Effector memory CD8-positive, alpha-beta T cell (primary cell): ENCODE data around the gene COMT.

Experiments used
- ATAC-seq: fragments of 150-1000 bp; cut with Tn5 transposase; replicated peaks from 2 replicates; pipeline ENCODE4 v1.10.0; 2021; ENCODE audit warnings: mild to moderate bottlenecking, moderate library complexity
- DNase-seq, 3 experiments: peaks; one replicate each; pipeline ENCODE4 v3.0.0; 2021
- H3K27ac Mint-ChIP-seq, 2 donors: one replicate each; pipeline ENCODE4 v1.8.0; 2022; ENCODE audit warnings: mild to moderate bottlenecking in 2 of 2, mixed read lengths in 2 of 2, moderate library complexity in 2 of 2
- H3K27me3 Mint-ChIP-seq, 2 donors: one replicate each; pipeline ENCODE4 v1.8.0; 2022; ENCODE audit warnings: mixed read lengths in 2 of 2
- H3K36me3 Mint-ChIP-seq: one replicate; pipeline ENCODE4 v1.8.0; 2022; ENCODE audit warnings: mild to moderate bottlenecking, moderate library complexity, mixed read lengths; ENCODE audit not compliant: insufficient read depth
- H3K4me1 Mint-ChIP-seq, 2 donors: one replicate each; pipeline ENCODE4 v1.8.0; 2022; ENCODE audit warnings: low read depth in 2 of 2, mixed read lengths in 2 of 2
- H3K4me3 Mint-ChIP-seq, 2 donors: one replicate each; pipeline ENCODE4 v1.8.0; 2022; ENCODE audit warnings: mild to moderate bottlenecking in 2 of 2, mixed read lengths in 2 of 2, moderate library complexity in 2 of 2
- H3K9me3 Mint-ChIP-seq, 2 donors: one replicate each; pipeline ENCODE4 v1.8.0; 2022; ENCODE audit warnings: mixed read lengths in 2 of 2
- total RNA-seq, 9 experiments: gene quantifications; one replicate each; lab custom pipeline; 2026; lab: John Stamatoyannopoulos, UW

COMT gene
- total RNA-seq, result 16.8 to 47.3 (median 37.3) reads per million in 9 experiments

DNA sequence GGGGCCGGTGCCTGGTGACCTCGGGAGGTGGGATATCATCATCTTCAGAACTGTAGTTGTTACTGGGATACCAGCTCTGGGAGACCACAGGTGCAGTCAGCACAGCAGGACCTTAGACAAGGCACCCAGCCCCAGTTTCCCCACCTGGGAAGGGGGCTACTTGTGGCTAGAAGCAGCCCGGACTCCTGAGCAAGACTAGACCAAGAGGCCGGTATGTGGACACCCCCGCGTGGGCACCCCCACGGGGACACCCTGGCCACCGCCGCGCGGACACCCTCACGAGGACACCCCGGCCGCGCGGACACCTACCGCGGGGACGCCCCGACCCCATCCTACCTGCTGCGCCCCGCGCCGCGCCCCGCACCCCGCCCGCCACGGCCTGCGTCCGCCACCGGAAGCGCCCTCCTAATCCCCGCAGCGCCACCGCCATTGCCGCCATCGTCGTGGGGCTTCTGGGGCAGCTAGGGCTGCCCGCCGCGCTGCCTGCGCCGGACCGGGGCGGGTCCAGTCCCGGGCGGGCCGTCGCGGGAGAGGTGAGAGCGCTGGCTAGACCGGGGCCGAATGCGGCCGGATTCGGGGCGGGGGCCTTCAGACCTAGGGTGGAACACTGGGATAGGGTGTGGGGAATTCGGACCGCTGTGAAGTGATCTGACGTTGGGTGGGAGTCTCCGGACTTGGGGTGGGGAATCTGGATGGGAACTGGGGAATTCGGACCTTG, at the start of gene COMT, which contains the start of gene TXNRD2:
COMT (plus strand) TSS at position 408 of the 718 bp plus-strand sequence. CDS start 20,755 bp downstream, outside the sequence.
TXNRD2 (minus strand) TSS at position 454 of the 718 bp plus-strand sequence; CDS start at position 439, 15 bp downstream.
- Mint-ChIP-seq H3K4me3 (peak within 1 kb of the TSS; percentile 92 to 93), H3K36me3 (peaks cover 6% of the 10 kb centered on the region), H3K4me1 (peaks cover 32 to 43% of the 10 kb centered on the region in 2 donors), H3K9me3 (peaks cover 2 to 5% of the 10 kb centered on the region in 2 donors), H3K27me3 (no peaks in the 10 kb centered on the region), H3K27ac (peak within 1 kb of the TSS; percentile 94 to 96)
- ATAC-seq, result peak; percentile 94
- peak; percentile 59 to 61 (median 60) for DNase-seq

DNA sequence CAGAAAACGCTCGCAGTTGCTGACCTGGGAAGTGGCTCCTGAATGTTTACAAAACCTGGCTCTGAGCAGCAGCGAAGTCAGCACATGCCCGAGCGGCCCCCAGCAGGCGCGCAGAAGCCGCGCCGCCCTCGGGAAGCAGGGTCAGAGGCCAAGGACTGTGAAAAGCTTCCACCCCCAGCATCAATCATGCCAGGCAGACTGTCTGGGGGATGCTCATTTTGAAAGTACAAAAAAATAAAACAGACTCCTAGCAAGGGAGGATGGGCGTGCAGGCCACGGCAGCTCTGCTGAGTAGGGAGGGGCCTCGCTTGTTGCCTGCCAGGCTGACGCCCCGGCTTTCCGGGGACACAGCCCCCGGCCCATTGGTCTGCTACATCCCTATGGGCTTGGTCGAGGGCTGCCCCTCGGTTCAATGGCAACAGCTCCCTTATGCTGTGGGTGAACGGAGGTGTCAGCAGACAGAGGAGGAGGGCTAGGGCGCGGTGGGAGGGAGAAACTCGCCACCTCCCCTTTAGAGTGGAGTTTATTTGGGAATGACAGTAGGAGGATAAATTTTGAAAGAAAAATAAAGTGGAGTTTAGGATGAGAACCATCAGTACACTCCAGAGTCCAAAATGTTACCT, 49.2 kb upstream of the COMT start:
- peaks cover 3% of the 10 kb centered on the region for H3K36me3 Mint-ChIP-seq
- peaks cover 18% of the 10 kb centered on the region in 2 donors for H3K4me1 Mint-ChIP-seq

DNA sequence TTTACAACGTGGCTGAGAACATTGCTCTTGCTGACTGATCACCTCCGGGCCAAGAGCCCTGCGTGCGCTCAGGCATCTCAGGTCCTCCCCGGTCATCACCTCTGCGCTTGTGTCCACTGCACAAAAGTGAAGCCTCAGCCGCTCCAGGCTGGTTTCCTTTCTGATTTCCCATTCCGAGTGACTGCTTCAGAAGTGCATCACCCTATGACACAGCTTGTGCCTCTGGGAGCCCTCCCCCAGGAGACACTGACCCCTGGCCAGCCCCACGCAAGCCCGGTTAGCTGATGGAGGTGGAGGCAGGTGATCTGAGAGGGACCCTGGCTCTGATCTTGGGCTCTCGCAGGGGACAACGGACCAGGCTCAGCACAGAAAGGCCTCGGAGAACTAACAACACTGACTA, 48.6 kb upstream of the COMT start:
- peaks cover 18% of the 10 kb centered on the region in 2 donors for H3K4me1 Mint-ChIP-seq
- peak overlapping the region; percentile 96 to 97 for H3K27ac Mint-ChIP-seq
- H3K27me3 Mint-ChIP-seq, result no peaks in the 10 kb centered on the region
- peaks cover 3% of the 10 kb centered on the region for H3K36me3 Mint-ChIP-seq
- no peak for ATAC-seq
- H3K9me3 Mint-ChIP-seq, result no peaks in the 10 kb centered on the region
- H3K4me3 Mint-ChIP-seq, result no peak overlapping the region
- no peak for DNase-seq

More for the DNA sequence above, 49.2 kb upstream of the COMT start:
- Mint-ChIP-seq H3K27ac (peak overlapping the region; percentile 96 to 97), H3K27me3 (no peaks in the 10 kb centered on the region), H3K4me3 (peak overlapping the region; percentile 81 to 84), H3K9me3 (no peaks in the 10 kb centered on the region)
- peak in 1 of 3 experiments; percentile 32 for DNase-seq
- peak; percentile 25 for ATAC-seq

DNA sequence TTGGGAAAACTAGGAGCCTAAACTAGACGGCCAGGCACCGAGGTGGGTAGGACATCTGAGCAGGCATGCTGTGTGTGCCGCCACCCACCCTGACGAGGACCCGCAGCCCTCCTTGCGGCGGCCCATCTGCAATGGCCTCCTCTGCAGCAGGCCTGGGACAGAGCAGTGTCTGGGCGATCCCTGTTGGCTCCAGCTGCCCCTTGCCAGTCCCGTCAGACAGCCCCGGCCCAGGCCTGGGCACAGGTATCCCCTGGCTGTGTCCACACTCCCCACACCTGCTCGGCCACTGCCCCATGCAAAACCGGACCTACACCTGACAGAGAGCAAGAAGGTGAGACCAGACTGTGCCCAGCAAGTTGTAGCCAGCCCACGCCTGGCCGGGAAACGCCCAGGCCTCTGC, 48.2 kb upstream of the COMT start:
- H3K4me1 Mint-ChIP-seq, result peaks cover 18% of the 10 kb centered on the region in 2 donors
- ATAC-seq (no peak), DNase-seq (no peak)
- no peak overlapping the region for H3K27ac Mint-ChIP-seq
- H3K36me3 Mint-ChIP-seq, result peaks cover 3% of the 10 kb centered on the region
- no peak overlapping the region for H3K4me3 Mint-ChIP-seq
- no peaks in the 10 kb centered on the region for H3K27me3 Mint-ChIP-seq
- no peaks in the 10 kb centered on the region for H3K9me3 Mint-ChIP-seq

DNA sequence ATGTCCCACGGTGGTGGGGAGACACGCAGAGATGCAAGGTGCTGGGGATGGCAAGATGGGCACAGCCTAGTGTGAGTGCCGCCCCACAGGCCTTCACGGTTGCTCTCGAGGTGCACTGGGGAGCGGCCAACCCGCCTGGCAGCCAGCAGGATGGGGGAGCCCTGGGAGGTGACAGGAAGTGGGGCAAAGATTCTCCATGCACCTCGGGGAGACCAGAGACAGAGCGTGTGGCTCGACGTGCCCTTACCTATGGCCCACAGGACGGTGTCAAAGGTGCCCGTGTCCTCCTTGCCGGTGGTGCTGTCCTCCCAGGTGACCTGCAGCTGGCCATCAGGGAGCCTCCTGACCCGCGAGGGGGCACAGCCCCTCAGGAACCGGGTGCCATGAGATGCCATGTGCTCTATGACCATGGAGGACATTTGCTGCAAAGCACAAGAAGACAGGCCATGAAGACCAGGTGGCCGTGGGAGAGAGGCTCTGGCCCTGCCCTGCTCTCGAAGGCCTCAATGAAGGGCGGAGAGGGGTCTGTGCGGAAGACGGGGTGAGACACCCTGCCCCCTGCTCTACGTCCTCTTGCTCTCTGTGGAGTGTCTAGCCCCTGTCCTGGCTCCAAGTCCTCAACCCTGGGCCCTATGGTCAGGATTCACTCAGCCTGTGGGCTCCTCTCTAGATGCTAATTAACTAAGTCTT, 46.3 kb upstream of the COMT start:
- Mint-ChIP-seq H3K36me3 (peaks cover 3% of the 10 kb centered on the region), H3K4me1 (peaks cover 18% of the 10 kb centered on the region in 2 donors), H3K9me3 (no peaks in the 10 kb centered on the region), H3K27ac (peak overlapping the region in 1 of 2 donors; percentile 38), H3K4me3 (no peak overlapping the region), H3K27me3 (no peaks in the 10 kb centered on the region)
- DNase-seq (no peak), ATAC-seq (no peak)

DNA sequence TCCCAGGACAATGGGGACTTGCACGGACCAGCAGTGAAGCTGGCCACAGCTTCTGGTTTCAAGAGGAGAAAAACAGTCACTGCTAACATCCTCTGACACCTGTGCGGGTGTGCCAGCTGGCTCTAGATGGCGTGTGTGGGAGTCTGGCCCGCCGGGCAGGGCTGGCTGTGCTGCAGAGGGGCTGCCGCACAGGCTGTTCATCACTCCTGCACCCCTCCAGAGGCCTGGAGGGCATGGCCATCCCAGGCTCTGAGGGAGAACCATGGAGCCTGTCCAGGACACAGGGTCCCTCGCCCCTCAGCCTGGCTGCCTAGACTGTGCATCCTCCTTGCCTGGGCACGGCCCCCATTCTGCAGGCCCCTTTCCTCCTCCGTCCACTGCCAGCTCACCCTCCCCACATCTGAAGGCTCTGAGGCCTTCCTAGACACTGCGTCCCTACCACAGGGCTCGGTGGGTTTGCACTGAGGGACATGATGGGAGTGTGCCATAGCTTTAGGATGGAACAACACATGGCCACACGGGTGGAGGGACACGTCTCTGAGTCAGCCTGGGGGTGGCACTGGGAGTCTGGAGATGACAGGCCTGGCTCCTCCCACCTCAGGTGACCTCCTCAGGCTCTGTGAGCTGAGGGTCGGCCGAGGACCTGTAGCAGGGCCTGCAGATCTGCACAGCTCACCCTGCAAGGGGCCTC, 44.8 kb upstream of the COMT start:
- no peak overlapping the region for H3K4me3 Mint-ChIP-seq
- H3K27ac Mint-ChIP-seq, result peak overlapping the region in 1 of 2 donors; percentile 29
- ATAC-seq (no peak), DNase-seq (no peak)
- no peaks in the 10 kb centered on the region for H3K9me3 Mint-ChIP-seq
- H3K27me3 Mint-ChIP-seq, result no peaks in the 10 kb centered on the region
- peaks cover 8% of the 10 kb centered on the region in 2 donors for H3K4me1 Mint-ChIP-seq
- H3K36me3 Mint-ChIP-seq, result peaks cover 3% of the 10 kb centered on the region

DNA sequence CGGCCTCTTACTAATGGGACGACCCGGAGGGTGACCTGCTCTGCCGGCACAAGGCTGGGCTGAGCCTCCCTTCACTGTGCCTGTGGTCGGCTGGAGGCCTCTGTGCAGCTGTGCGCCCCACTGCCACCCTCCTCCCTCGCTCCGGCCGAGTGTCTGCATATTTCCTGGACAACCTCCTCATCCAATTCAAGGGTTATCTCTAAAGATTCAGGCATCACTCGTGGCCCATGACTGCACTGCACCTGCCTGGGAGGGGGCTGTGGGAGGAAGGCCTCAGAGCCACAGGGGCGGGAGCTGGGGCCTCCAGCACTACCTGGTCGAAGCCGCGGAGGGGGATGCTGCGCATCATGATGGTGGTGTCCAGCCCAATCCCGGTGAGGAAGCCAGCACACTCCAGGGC, 43.8 kb upstream of the COMT start:
- no peak for DNase-seq
- no peak for ATAC-seq
- Mint-ChIP-seq H3K4me1 (no peaks in the 10 kb centered on the region), H3K27me3 (no peaks in the 10 kb centered on the region), H3K36me3 (peaks cover 3% of the 10 kb centered on the region), H3K4me3 (no peak overlapping the region), H3K9me3 (no peaks in the 10 kb centered on the region), H3K27ac (no peak overlapping the region)

DNA sequence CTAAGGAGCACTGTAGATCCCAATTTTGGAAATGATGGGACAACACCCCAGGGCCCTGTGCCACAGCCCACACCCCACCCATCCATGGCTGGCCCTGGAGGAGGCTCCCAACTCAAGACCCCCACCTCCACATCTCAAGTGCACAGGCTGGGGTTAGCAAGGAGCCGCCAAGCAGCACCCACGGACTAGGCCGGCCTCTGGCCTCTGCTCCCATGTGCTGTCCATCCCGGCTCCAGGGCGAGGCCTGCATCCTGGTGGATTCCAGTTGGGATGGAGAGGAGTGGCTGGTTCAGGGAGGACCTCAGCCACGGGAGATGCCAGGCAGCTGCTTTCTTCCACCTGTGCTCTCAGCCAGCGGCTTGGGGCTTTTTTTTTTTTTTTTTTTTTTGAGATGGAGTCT, 43.4 kb upstream of the COMT start:
- ATAC-seq (no peak), DNase-seq (no peak)
- H3K4me3 Mint-ChIP-seq, result no peak overlapping the region
- H3K36me3 Mint-ChIP-seq, result peaks cover 3% of the 10 kb centered on the region
- H3K4me1 Mint-ChIP-seq, result no peaks in the 10 kb centered on the region
- H3K27me3 Mint-ChIP-seq, result no peaks in the 10 kb centered on the region
- H3K27ac Mint-ChIP-seq, result no peak overlapping the region
- no peaks in the 10 kb centered on the region for H3K9me3 Mint-ChIP-seq

DNA sequence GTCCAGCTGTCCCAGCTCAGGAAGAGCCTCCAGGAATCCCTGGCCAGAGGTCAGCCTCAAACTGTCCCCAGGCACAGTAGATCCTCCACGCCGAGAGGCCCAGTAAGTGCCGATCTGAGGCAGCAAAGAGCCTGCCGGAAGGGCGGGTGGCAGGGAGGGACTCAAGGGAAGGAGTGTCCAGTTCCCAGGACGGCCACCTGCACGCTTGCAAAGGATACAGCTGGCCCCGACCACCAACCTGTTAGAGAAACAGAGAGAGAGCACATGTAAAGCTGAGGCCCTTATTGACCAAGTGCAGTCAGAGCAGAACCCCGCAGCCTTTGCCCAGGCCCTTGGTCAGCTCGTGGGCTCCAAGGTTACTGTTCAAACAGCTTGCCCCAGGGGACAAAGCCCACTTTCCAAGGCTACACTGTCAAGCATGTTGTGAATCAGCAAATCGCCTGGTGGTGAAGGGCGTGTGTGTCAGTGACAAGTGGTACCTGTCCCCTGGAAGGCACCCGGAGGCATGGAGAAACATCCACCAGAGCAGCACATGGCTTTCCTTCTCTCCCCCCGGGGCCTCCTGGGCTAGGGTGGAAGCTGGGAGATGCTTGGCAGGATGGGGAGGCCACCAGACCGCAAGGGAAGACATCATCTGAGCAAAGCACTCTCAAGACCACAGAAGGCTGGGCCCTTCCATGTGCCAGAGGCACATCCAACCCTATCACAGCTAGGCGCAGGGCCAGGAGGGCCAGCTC, 42.6 kb upstream of the COMT start:
- H3K9me3 Mint-ChIP-seq, result no peaks in the 10 kb centered on the region

DNA sequence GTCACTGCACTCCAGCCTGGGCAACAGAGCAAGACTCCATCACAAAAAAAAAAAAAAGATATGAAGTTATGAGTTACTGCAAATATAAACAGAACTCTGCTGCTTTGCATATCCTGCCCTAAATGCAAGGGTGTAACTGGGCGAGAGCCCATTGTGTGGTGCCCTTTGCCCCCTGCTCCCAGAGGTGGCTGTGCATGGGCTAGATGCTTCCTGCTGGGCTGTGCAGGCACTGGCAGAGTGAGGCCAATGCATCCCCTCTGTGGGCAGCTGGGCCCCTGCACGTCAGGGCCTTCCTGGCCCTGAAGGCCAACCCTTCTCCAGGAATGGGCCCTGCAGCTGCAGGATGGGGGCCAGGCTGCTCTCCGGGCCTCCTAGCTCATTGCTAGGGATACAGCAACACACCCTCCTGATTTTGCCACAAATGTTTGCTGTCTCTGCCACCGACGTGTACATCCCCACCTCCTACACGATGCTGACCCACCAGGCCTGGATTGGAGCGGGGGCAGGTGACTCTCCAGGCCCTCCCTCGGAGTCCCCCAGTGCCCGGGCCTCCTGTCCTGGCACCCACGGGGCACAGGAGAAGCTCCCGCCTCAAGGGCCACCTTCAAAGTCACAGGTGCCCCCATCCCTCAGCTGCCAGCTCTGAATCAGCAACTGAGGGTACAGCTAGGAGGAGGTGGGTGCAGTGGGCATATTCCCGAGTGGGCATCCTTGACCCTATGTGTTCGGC, 40.7 kb upstream of the COMT start:
- DNase-seq (no peak), ATAC-seq (no peak)
- Mint-ChIP-seq H3K4me3 (no peak overlapping the region), H3K4me1 (no peaks in the 10 kb centered on the region), H3K27ac (no peak overlapping the region), H3K36me3 (no peaks in the 10 kb centered on the region), H3K27me3 (no peaks in the 10 kb centered on the region), H3K9me3 (no peaks in the 10 kb centered on the region)

More for the DNA sequence above, 42.6 kb upstream of the COMT start:
- no peaks in the 10 kb centered on the region for H3K4me1 Mint-ChIP-seq
- ATAC-seq (no peak), DNase-seq (no peak)
- H3K4me3 Mint-ChIP-seq, result no peak overlapping the region
- no peaks in the 10 kb centered on the region for H3K27me3 Mint-ChIP-seq
- H3K36me3 Mint-ChIP-seq, result no peaks in the 10 kb centered on the region
- H3K27ac Mint-ChIP-seq, result peak overlapping the region in 1 of 2 donors; percentile 25

DNA sequence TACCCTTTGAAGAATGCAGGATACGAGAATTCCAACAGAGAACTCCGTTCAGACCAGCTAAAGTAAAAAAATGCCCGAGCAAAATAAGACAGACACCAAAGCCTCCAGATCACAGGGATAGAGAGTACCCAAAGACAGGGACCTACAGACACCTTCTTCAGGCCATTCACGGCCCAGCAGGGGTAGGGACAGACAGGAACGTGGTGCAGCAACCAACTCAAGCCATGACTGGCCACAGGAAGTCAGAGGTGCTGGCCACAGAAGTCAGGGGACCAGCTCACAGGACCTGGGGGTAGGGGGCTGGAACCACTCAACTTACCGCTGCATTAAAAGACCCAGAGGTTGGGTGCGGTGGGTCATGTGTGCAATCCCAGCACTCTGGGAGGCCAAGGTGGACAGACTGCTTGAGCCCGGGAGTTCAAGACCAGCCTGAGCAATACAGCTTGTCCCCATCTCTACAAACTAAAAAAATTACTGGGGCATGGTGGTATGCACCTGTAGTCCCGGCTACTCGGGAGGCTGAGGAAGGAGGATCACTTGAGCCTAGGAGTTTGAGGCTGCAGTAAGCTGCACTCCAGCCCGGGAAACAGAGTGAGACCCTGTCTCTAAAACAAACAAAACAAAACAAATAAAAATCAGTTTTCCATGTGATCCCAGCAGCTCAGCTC, 39.9 kb upstream of the COMT start:
- no peak overlapping the region for H3K27ac Mint-ChIP-seq
- no peaks in the 10 kb centered on the region for H3K27me3 Mint-ChIP-seq
- H3K36me3 Mint-ChIP-seq, result no peaks in the 10 kb centered on the region
- H3K4me1 Mint-ChIP-seq, result no peaks in the 10 kb centered on the region
- no peaks in the 10 kb centered on the region for H3K9me3 Mint-ChIP-seq
- no peak for ATAC-seq
- H3K4me3 Mint-ChIP-seq, result no peak overlapping the region
- DNase-seq, result no peak

DNA sequence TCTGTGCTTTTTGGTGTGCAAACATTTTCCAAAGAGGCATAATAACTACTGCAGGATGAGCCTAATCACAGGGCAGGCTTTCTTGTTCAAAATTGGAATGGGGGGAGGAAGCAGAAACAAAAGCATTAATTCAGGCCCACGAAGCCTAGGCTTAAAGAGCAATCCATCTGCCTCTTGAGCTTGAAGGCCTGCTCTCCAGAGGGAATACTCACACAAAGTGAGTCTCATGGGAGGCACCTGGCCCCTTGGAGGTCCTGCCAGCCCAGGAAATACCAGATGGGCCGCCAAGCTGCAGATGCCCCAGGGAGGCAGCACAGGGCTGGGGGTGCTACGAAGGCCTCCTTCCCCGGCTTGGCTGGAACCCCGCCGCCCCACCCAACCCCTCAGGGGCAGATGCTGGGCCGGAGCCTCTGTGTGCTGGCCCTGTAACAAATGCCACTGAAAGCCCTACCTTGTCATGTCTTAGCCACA, 39.3 kb upstream of the COMT start:
- Mint-ChIP-seq H3K36me3 (no peaks in the 10 kb centered on the region), H3K27me3 (no peaks in the 10 kb centered on the region), H3K27ac (no peak overlapping the region), H3K4me3 (no peak overlapping the region), H3K4me1 (no peaks in the 10 kb centered on the region), H3K9me3 (no peaks in the 10 kb centered on the region)
- ATAC-seq (no peak), DNase-seq (no peak)
